GM10266 (cell line): ENCODE results near the gene ARL6IP5.

Experiments
- DNase-seq: peaks from one replicate; pipeline ENCODE4 v3.0.0; 2012; ENCODE audit errors: extremely low spot score
- TF ChIP-seq, protein P1 (sequence below): IDR thresholded peaks from 2 replicates; pipeline ENCODE4 v1.5.1; 2012; ENCODE audit warnings: mild to moderate bottlenecking, low read depth; ENCODE audit not compliant: control insufficient read depth, insufficient read depth; ENCODE audit errors: missing control alignments

Gene ARL6IP5

DNA sequence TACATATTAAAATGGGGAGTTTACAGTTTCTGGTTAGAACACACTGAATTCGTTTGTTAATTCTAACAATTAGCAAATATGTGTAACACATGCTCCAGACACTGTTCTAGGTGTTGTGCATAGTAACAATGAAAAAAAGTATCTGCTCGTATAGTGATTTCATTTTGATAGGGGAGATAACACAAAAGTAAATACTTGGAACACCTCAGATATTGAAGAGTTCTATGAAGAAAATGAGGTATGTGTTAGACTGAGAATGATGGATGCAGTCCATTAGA lies 25.9 kb upstream of the ARL6IP5 start:
- TF ChIP-seq, protein P1, sequence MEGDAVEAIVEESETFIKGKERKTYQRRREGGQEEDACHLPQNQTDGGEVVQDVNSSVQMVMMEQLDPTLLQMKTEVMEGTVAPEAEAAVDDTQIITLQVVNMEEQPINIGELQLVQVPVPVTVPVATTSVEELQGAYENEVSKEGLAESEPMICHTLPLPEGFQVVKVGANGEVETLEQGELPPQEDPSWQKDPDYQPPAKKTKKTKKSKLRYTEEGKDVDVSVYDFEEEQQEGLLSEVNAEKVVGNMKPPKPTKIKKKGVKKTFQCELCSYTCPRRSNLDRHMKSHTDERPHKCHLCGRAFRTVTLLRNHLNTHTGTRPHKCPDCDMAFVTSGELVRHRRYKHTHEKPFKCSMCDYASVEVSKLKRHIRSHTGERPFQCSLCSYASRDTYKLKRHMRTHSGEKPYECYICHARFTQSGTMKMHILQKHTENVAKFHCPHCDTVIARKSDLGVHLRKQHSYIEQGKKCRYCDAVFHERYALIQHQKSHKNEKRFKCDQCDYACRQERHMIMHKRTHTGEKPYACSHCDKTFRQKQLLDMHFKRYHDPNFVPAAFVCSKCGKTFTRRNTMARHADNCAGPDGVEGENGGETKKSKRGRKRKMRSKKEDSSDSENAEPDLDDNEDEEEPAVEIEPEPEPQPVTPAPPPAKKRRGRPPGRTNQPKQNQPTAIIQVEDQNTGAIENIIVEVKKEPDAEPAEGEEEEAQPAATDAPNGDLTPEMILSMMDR, result no peak
- no peak for DNase-seq

DNA sequence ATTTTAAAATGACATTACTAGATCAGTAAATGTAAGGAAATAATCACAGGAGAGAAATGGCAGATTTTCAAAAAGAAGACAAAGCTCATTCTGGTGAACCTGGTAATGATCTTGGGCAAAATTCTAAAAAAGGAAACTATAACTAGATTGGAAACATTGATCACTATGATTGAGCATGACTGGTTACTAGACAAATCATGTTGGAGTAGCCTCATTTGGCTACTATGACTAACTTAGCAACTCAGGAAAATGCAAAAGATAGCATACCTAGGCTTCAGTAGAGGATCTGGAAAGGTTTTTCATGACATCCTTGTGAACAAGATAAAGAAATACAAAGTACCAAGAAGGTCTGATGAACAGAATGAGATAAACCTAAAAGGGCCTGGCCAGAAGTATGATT lies 25.0 kb upstream of the ARL6IP5 start:
- TF ChIP-seq, protein P1, result no peak
- no peak for DNase-seq

DNA sequence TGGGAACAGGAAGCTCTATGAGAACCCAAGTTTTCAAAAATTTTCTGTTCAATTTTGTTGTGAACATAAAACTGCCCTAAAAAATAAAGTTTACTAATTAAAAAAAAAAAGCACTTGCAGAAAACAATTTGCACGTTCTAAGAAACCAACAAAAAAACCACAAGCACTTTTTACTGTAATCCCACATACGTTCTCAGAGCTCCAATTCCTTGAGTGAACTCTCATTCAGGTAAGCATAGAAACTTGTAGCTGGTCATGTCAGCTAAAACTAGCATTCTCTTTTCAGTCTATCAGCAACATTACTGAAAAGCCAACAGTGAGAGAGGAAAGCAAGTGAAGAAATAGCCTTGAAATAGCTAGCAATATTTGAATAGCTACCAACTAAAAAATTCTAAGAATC lies 21.1 kb upstream of the ARL6IP5 start:
- no peak for DNase-seq
- TF ChIP-seq, protein P1, result no peak

DNA sequence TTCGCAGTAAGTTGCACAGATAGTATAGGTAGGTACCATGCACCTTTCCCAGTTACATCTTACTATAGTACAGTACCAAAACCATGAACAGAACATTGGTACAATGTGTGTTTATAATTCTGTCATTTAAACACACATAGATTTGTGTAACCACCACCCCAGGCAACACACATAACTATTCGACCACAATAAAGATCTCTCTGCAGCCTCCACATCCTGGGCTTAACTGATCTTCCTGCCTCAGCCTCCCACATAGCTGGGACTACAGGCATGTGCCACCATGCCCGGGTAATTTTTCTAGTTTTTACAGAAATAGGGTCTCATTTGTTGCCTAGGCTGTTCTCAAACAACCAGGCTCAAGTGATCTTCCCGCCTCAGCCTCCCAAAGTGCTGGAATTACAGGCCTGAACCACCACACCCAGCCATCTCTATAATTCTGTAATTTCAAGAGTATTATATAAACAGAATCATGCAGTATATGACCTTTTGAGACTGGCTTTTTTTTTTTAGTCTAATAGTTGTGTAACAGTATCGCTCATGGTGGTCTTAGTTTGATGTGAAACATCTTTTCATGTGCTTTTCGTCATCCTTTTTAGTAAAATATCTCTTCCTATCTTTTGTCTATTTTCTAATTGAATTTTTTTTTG lies 19.3 kb upstream of the ARL6IP5 start:
- TF ChIP-seq, protein P1, result no peak
- no peak for DNase-seq

DNA sequence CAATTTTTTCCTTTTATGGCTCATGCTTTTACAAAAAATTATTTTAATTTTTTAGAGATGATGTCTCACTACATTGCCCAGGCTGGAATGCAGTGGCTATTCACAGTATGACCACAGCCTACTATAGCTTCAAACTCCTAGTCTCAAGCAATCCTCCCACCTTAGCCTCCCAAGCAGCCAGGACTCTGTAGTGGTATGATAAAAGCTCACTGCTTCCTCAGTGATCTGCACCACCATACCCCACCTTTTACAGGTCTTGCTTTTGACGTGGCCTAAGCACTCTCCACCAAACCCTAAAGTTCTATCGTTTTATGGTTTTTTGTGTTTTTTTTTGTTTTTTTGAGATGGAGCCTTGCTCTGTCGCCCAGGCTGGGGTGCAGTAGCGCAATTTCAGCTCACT lies 18.6 kb upstream of the ARL6IP5 start:
- TF ChIP-seq, protein P1, result no peak

DNA sequence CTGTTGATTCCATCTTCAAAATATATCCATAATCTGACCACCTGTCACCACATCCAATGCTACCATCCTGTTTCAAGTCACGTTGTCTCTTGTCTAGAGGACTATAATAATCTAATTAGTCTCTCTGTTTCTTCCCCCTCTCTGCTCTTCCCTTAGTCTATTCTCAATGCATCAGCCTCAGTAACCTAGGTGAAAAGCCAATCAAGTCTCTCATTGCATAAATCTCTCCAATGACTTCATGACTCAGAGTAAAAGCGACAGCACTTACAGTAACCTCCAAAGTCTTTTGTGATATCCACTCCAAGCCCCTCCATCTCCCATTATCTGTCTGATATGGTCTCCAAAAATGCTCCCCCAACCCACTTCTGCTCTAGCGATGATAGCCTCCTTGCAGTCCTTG lies 11.8 kb upstream of the ARL6IP5 start:
- no peak for DNase-seq
- TF ChIP-seq, protein P1, result no peak

More for the DNA sequence above, 18.6 kb upstream of the ARL6IP5 start:
- no peak for DNase-seq

DNA sequence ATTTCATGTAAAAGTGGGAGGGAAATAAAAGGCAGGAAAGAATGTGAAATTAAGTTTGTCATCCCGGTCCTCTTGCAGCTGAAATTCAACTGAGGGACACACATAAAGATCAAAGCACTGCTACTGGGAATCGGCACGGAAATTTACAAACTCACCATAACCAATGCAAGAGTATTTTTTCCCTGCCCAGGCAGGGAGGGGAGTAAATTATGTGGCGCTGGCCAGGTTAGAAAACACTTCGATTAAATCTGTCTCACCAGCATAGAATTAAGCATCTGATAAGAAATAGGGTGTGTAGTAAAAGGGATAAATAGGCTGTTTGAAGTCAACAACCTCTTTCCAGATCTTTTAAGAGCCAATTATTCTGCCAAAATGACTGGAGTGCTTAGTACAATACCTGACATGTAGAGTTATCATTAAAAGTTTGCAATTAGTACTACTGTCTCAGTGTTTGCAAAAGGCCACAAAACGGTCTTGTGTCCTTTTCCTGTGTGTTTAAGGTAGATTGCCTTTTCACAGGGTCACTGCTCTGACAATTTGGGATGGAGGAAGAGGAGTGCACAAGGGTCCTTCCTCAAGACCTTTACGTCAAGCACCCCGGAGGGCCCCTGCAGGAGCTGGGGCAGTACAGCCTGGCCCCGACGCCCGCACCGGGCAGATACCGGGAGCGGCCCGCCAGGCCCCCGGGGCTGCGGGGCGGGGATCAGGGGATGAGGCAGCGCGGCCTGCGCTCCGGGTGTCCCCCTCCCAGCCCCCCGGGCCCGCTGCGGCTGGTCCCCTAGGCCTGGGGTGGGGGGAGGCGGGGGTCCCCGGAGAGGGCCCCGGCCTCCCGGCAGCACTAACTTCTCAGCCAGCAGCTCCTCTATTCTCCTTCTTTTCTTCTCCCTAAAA lies 5.2 kb upstream of the ARL6IP5 start:
- DNase-seq, result no peak

More for the DNA sequence above, 5.2 kb upstream of the ARL6IP5 start:
- TF ChIP-seq, protein P1, result no peak
